Parathyroid adenoma (tissue), 2 donors: ENCODE results near the gene DNMT1.

Source experiments
- H2AFZ ChIP-seq: fragments of 300-600 bp; sonication (generic); one replicate; pipeline ENCODE4 v1.7.0; 2017; ENCODE audit warnings: antibody characterized with exemption, mild to moderate bottlenecking
- H3K27ac ChIP-seq: fragments of 300-600 bp; sonication (generic); one replicate; pipeline ENCODE4 v1.7.0; 2017
- H3K27me3 ChIP-seq: fragments of 300-600 bp; sonication (generic); one replicate; pipeline ENCODE4 v1.7.0; 2017; ENCODE audit warnings: low read length; ENCODE audit not compliant: control insufficient read depth, insufficient read depth
- H3K36me3 ChIP-seq: fragments of 300-600 bp; sonication (generic); one replicate; pipeline ENCODE4 v1.7.0; 2017; ENCODE audit warnings: low read length; ENCODE audit not compliant: control insufficient read depth, insufficient read depth
- H3K4me1 ChIP-seq: fragments of 300-600 bp; sonication (generic); one replicate; pipeline ENCODE4 v1.7.0; 2017; ENCODE audit warnings: control low read depth
- H3K4me2 ChIP-seq: fragments of 300-600 bp; sonication (generic); one replicate; pipeline ENCODE4 v1.7.0; 2017; ENCODE audit warnings: low read length
- H3K4me3 ChIP-seq: fragments of 300-600 bp; sonication (generic); one replicate; pipeline ENCODE4 v1.7.0; 2017; ENCODE audit warnings: low read depth, low read length
- H3K79me2 ChIP-seq: fragments of 300-600 bp; sonication (generic); one replicate; pipeline ENCODE4 v1.7.0; 2017; ENCODE audit warnings: control low read depth
- H3K9ac ChIP-seq: fragments of 300-600 bp; sonication (generic); one replicate; pipeline ENCODE4 v1.7.0; 2017; ENCODE audit warnings: mild to moderate bottlenecking
- H3K9me3 ChIP-seq: fragments of 300-600 bp; sonication (generic); one replicate; pipeline ENCODE4 v1.7.0; 2017; ENCODE audit warnings: low read length; ENCODE audit not compliant: control insufficient read depth
- TF ChIP-seq, protein P1 (sequence below): fragments of 300-600 bp; sonication (generic); IDR thresholded peaks from one replicate; pipeline ENCODE4 v1.7.0; 2017; ENCODE audit warnings: antibody characterized with exemption, mild to moderate bottlenecking
- donor health status: primary hyperparathyroidism.

The DNMT1 gene

DNA sequence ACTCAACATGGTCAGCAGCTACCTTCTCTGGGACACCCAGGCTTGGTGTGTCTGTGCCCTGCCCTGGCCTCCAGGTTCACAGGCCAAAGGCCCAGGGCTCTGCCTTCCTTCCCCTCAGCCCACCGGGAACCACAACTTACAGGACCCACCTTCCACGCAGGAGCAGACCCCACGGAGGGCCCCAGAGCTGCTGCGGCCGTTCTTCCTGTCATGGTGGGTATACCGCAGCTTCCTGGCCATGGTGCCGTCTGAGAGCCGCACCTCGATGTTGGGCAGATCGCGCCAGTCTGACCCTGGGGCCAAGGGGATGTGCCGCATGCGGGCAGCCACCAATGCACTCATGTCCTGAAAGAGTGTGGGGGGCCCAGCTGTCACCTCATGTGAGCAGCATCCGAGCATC, 57.8 kb downstream of the DNMT1 start:
- Histone ChIP-seq H3K4me1 (no peaks in the 10 kb centered on the region), H3K4me3 (no peak overlapping the region), H3K4me2 (no peak overlapping the region), H3K9ac (no peak overlapping the region), H3K27ac (no peak overlapping the region), H3K9me3 (no peaks in the 10 kb centered on the region), H3K36me3 (no peaks in the 10 kb centered on the region), H3K79me2 (no peaks in the 10 kb centered on the region), H2AFZ (no peak overlapping the region), H3K27me3 (no peaks in the 10 kb centered on the region)
- TF ChIP-seq, protein P1, sequence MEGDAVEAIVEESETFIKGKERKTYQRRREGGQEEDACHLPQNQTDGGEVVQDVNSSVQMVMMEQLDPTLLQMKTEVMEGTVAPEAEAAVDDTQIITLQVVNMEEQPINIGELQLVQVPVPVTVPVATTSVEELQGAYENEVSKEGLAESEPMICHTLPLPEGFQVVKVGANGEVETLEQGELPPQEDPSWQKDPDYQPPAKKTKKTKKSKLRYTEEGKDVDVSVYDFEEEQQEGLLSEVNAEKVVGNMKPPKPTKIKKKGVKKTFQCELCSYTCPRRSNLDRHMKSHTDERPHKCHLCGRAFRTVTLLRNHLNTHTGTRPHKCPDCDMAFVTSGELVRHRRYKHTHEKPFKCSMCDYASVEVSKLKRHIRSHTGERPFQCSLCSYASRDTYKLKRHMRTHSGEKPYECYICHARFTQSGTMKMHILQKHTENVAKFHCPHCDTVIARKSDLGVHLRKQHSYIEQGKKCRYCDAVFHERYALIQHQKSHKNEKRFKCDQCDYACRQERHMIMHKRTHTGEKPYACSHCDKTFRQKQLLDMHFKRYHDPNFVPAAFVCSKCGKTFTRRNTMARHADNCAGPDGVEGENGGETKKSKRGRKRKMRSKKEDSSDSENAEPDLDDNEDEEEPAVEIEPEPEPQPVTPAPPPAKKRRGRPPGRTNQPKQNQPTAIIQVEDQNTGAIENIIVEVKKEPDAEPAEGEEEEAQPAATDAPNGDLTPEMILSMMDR: no peak

DNA sequence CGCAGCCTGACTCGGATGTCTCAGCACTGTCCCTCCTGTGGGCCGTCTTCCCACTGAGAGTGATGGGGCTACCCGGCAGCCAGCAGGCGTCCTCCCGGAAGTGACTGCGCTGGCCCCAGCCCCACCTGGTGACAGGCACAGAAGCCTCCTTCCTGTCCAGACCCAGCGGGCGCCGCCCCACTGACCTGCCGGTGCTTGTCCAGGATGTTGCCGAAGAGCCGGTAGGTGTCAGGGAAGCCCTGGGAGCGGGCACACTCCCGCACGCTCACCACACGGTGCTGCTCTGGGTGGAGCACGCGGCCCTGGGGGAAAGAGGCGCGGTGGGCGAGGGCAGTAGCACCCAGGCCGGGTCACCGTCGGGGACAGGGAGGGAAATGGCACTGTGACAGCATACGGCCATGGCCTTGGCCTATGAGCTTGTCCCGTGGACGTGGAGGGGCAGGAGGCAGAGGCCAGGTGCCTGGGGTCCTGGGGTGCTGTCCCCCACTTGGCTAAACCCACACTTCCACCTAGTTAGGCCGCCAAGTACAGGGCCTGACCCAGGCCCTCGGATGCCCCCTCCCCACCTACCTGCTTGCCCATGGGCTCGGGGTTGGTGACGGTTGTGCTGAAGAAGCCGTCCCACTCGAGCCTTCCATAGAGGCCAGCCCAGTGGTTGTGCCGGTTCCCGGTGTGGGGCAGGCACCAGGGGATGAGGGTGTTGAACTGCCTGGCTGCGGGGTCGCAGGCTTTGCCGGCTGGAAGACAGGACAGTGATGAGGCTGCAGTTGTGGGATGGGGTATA, 59.0 kb downstream of the DNMT1 start:
- H3K27me3 ChIP-seq: no peaks in the 10 kb centered on the region
- H3K36me3 ChIP-seq: no peaks in the 10 kb centered on the region
- no peak overlapping the region for H3K27ac ChIP-seq
- no peaks in the 10 kb centered on the region for H3K9me3 ChIP-seq
- no peak overlapping the region for H2AFZ ChIP-seq
- H3K4me2 ChIP-seq: no peak overlapping the region
- H3K9ac ChIP-seq: no peak overlapping the region
- H3K4me3 ChIP-seq: no peak overlapping the region
- H3K79me2 ChIP-seq: no peaks in the 10 kb centered on the region
- TF ChIP-seq, protein P1: no peak
- H3K4me1 ChIP-seq: no peaks in the 10 kb centered on the region

DNA sequence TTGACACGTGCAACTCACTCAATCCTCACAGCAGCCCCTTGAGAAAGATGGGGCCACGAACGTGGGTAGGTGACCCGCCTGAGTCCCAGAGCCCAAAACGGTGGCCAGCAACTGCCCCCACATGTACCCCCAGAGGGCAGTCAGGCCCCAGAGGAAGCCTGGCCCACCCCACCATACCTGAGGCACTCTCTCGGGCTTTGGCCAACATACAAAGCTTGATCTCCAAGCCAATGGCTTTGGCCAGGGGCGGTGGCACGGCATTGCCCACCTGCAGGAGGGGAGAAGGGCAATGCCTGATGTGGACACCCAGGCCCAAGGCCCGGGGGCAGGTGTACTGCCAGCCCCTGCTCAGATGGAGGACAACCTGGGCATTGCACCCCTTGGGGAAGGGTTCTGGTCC, 60.7 kb downstream of the DNMT1 start:
- Histone ChIP-seq H3K9me3 (no peaks in the 10 kb centered on the region), H3K27ac (no peak overlapping the region), H3K36me3 (no peaks in the 10 kb centered on the region), H2AFZ (no peak overlapping the region), H3K9ac (no peak overlapping the region), H3K79me2 (no peaks in the 10 kb centered on the region), H3K4me2 (no peak overlapping the region), H3K4me3 (no peak overlapping the region), H3K4me1 (no peaks in the 10 kb centered on the region), H3K27me3 (no peaks in the 10 kb centered on the region)
- TF ChIP-seq, protein P1: no peak

DNA sequence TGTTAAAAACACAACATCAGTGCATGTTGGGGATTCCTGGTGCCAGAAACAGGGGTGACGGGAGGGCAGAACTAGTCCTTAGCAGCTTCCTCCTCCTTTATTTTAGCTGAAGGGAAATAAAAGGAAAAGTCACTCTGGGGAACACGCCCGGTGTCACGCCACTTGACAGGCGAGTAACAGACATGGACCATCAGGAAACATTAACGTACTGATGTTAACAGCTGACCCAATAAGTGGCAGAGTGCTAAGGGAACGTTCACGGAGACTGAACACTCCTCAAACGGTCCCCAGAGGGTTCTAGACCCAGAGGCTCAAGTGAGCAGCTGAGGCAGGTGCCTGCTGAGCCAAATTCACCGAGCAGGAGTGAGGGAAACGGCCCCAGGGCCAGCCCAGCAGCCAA, 61.2 kb downstream of the DNMT1 start:
- H2AFZ ChIP-seq: no peak overlapping the region
- TF ChIP-seq, protein P1: no peak

DNA sequence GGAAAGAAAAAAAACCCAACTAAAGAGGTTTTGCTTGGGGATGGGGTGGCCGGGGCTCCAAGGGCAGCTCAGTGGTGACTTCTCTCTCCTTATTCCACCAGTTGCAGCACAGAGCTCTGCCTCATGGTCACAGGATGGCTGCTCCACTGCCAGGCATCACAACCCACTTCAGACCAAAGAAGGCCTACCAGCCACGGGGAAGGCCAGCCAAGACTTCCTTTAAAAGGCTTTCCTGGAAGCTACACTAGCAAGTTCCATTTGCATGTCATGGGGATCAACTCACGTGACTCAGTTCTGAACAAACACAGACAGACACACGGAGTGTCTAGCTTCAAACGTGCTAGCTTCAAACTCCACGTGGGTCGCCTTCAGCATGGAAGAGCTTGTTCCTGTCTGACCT, 61.8 kb downstream of the DNMT1 start:
- no peaks in the 10 kb centered on the region for H3K79me2 ChIP-seq
- no peak overlapping the region for H3K27ac ChIP-seq
- no peaks in the 10 kb centered on the region for H3K36me3 ChIP-seq
- no peak overlapping the region for H3K4me2 ChIP-seq
- H3K9me3 ChIP-seq: no peaks in the 10 kb centered on the region
- TF ChIP-seq, protein P1: no peak
- H2AFZ ChIP-seq: no peak overlapping the region
- H3K4me3 ChIP-seq: no peak overlapping the region
- H3K27me3 ChIP-seq: no peaks in the 10 kb centered on the region
- no peaks in the 10 kb centered on the region for H3K4me1 ChIP-seq
- no peak overlapping the region for H3K9ac ChIP-seq

More for the DNA sequence above, 61.2 kb downstream of the DNMT1 start:
- Histone ChIP-seq H3K9me3 (no peaks in the 10 kb centered on the region), H3K4me1 (no peaks in the 10 kb centered on the region), H3K9ac (no peak overlapping the region), H3K4me3 (no peak overlapping the region), H3K27me3 (no peaks in the 10 kb centered on the region), H3K4me2 (no peak overlapping the region), H3K27ac (no peak overlapping the region), H3K79me2 (no peaks in the 10 kb centered on the region), H3K36me3 (no peaks in the 10 kb centered on the region)
